ENCODE measurements around the gene ZNF133.

- TF ChIP-seq POLR2A (IDR thresholded peaks at IDR 0.05) (no peak), CTCF (IDR thresholded peaks at IDR 0.05) (no peak)
Measured at GRCh38 chr20:18289306-18289705, 979 bp downstream of the ZNF133 start.

Data from heart left ventricle (tissue), 13 donors.